IMR-90 (cell line): Measurements from ENCODE around the gene RBM15B. TPM values are rescaled to one million over a fixed set of nuclear protein-coding genes. Genes with fewer than 3 reads are reported as not detected.

Experiments
- ATAC-seq: fragments of 200-7000 bp; cut with Tn5 transposase; 2 replicates; pipeline ENCODE4 v1.9.1; 2020; ENCODE audit warnings: low read depth, mild to moderate bottlenecking, moderate library complexity
- BruUV-seq: library from RNA; stranded (reverse); fragments of 400-500 nt; replicated peaks from 2 replicates; lab custom pipeline; 2021; lab: Mats Ljungman, UMichigan
- CTCF ChIA-PET: fragments of 300-600 bp; formaldehyde crosslinking; extraction: SDS; loops from one replicate; lab custom pipeline; 2021; ENCODE audit warnings: antibody characterized with exemption; lab: Yijun Ruan, JAX
- POLR2A ChIA-PET: fragments of 300-600 bp; sonication (Branson Sonifier 250); formaldehyde crosslinking; loops from one replicate; lab custom pipeline; 2022; ENCODE audit warnings: antibody characterized with exemption; ENCODE audit not compliant: unreplicated experiment; lab: Charles Lee
- DNase-seq: peaks from one replicate; pipeline ENCODE4 v3.0.0; 2013
- H2AFZ ChIP-seq: replicated peaks from 2 replicates; pipeline ENCODE3; 2013; ENCODE audit warnings: low read length, mild to moderate bottlenecking; ENCODE audit not compliant: poor library complexity
- H2AK5ac ChIP-seq: 2 replicates; pipeline ENCODE4 v1.6.1; 2013; ENCODE audit warnings: low read depth, low read length, inconsistent platforms
- H2AK9ac ChIP-seq: replicated peaks from 2 replicates; pipeline ENCODE3; 2013; ENCODE audit warnings: mild to moderate bottlenecking, low read depth, low read length, moderate library complexity; ENCODE audit not compliant: poor library complexity
- H2BK120ac ChIP-seq: 2 replicates; pipeline ENCODE4 v1.6.1; 2013; ENCODE audit warnings: low read depth, low read length, inconsistent platforms
- H2BK15ac ChIP-seq: 3 replicates; pipeline ENCODE4 v1.6.1; 2013; ENCODE audit warnings: low read depth, low read length, inconsistent platforms
- H2BK20ac ChIP-seq: 2 replicates; pipeline ENCODE4 v1.6.1; 2013; ENCODE audit warnings: low read depth, mild to moderate bottlenecking, inconsistent platforms, low read length, moderate library complexity
- H2BK5ac ChIP-seq: 2 replicates; pipeline ENCODE4 v1.6.1; 2013; ENCODE audit warnings: mild to moderate bottlenecking, low read depth, low read length, inconsistent platforms; ENCODE audit not compliant: poor library complexity, severe bottlenecking
- H3K14ac ChIP-seq: replicated peaks from 2 replicates; pipeline ENCODE4 v1.6.1; 2013; ENCODE audit warnings: low read depth, low read length, inconsistent platforms
- H3K18ac ChIP-seq: 2 replicates; pipeline ENCODE4 v1.6.1; 2013; ENCODE audit warnings: low read depth, low read length, control low read depth
- H3K23ac ChIP-seq: 2 replicates; pipeline ENCODE4 v1.6.1; 2013; ENCODE audit warnings: low read depth, low read length, inconsistent platforms
- H3K27ac ChIP-seq: 2 replicates; pipeline ENCODE4 v1.5.1; 2013; ENCODE audit warnings: mild to moderate bottlenecking, control low read depth, low read length; ENCODE audit not compliant: insufficient read depth
- H3K27me3 ChIP-seq: 2 replicates; pipeline ENCODE4 v1.6.1; 2013; ENCODE audit warnings: low read length; ENCODE audit not compliant: control insufficient read depth, insufficient read depth
- H3K36me3 ChIP-seq: 2 replicates; pipeline ENCODE4 v1.6.1; 2013; ENCODE audit warnings: low read length, mixed read lengths; ENCODE audit not compliant: control insufficient read depth, insufficient read depth
- H3K4ac ChIP-seq: 2 replicates; pipeline ENCODE4 v1.6.1; 2013; ENCODE audit warnings: low read depth, low read length, inconsistent platforms
- H3K4me1 ChIP-seq: 2 replicates; pipeline ENCODE4 v1.6.1; 2013; ENCODE audit warnings: low read length, mixed read lengths; ENCODE audit not compliant: control insufficient read depth, insufficient read depth
- H3K4me2 ChIP-seq: 2 replicates; pipeline ENCODE4 v1.6.1; 2013; ENCODE audit warnings: low read depth, mild to moderate bottlenecking, control low read depth, low read length, moderate library complexity
- H3K4me3 ChIP-seq: 2 replicates; pipeline ENCODE4 v1.5.1; 2013; ENCODE audit warnings: low read depth, mild to moderate bottlenecking, control low read depth, low read length, moderate library complexity; ENCODE audit not compliant: insufficient read depth
- H3K56ac ChIP-seq: 2 replicates; pipeline ENCODE4 v1.6.1; 2013; ENCODE audit warnings: low read length, inconsistent platforms; ENCODE audit not compliant: insufficient read depth; ENCODE audit errors: extremely low read depth
- H3K79me1 ChIP-seq, 2 experiments: 2 replicates each; pipeline ENCODE4 v1.6.1; 2013; ENCODE audit warnings: low read length in 2 of 2, inconsistent platforms in 1 of 2, low read depth in 1 of 2
- H3K9ac ChIP-seq: 2 replicates; pipeline ENCODE4 v1.6.1; 2013; ENCODE audit warnings: low read depth, low read length, control low read depth
- H3K9me1 ChIP-seq: 2 replicates; pipeline ENCODE4 v1.6.1; 2013; ENCODE audit warnings: low read length, inconsistent platforms; ENCODE audit not compliant: insufficient read depth
- H3K9me3 ChIP-seq: 2 replicates; pipeline ENCODE4 v1.6.1; 2013; ENCODE audit warnings: low read length; ENCODE audit not compliant: control insufficient read depth, insufficient read depth
- H4K20me1 ChIP-seq: 2 replicates; pipeline ENCODE4 v1.6.1; 2013; ENCODE audit warnings: low read length, inconsistent platforms; ENCODE audit not compliant: insufficient read depth
- H4K5ac ChIP-seq: 2 replicates; pipeline ENCODE4 v1.6.1; 2013; ENCODE audit warnings: mild to moderate bottlenecking, low read depth, low read length, control low read depth
- H4K8ac ChIP-seq, 2 experiments: 2 replicates each; pipeline ENCODE4 v1.6.1; 2013; ENCODE audit warnings: low read depth in 2 of 2, low read length in 2 of 2, control low read depth in 1 of 2, inconsistent platforms in 1 of 2
- H4K91ac ChIP-seq: 2 replicates; pipeline ENCODE4 v1.6.1; 2013; ENCODE audit warnings: low read depth, low read length, inconsistent platforms; ENCODE audit not compliant: insufficient read depth
- BHLHE40 ChIP-seq: fragments of 150-350 bp; IDR thresholded peaks from 2 replicates; pipeline ENCODE4 v1.6.1; 2016; ENCODE audit warnings: mild to moderate bottlenecking, low read depth, low read length
- CHD1 ChIP-seq: IDR thresholded peaks from 2 replicates; pipeline ENCODE4 v1.6.1; 2012; ENCODE audit warnings: low read depth, low read length, improper control_type of control experiment
- RCOR1 ChIP-seq: IDR thresholded peaks from 2 replicates; pipeline ENCODE4 v1.6.1; 2012; ENCODE audit warnings: mild to moderate bottlenecking, low read length, improper control_type of control experiment; ENCODE audit not compliant: insufficient replicate concordance
- USF2 ChIP-seq: fragments of 150-350 bp; IDR thresholded peaks from 2 replicates; pipeline ENCODE4 v1.6.1; 2017; ENCODE audit warnings: mild to moderate bottlenecking, antibody characterized with exemption, low read length, low read depth
- WGBS, 2 experiments: methylation state at CpG; one replicate each; pipeline versions ENCODE4 v1.1.5 to v1.1.7; 2013; ENCODE audit warnings: missing lambda C conversion rate in 2 of 2; ENCODE audit not compliant: insufficient read length in 1 of 2; ENCODE audit errors: extremely low coverage in 2 of 2; 5-methylcytosine and 5-hydroxymethylcytosine counted together
- dilution Hi-C: fragments of 300-500 bp; cut with HindIII; formaldehyde crosslinking; loops from one replicate; pipeline ENCODE4 v1.14.3; 2018; ENCODE audit warnings: low sequenced_read_pairs; ENCODE audit not compliant: unreplicated experiment
- in situ Hi-C: fragments of 300-500 bp; cut with MboI; formaldehyde crosslinking; loops from 3 replicates; pipeline ENCODE4 v1.14.3; 2019; ENCODE audit warnings: low sequenced_read_pairs, inconsistent platforms, mixed read lengths
- intact Hi-C: fragments of 100-400 bp; cut with micrococcal nuclease; formaldehyde crosslinking; loops from 2 replicates; pipeline ENCODE4 v1.10.0; 2022
- polyA plus RNA-seq, 3 experiments: library from polyadenylated mRNA; depleted of rRNA; stranded (reverse); fragments of >200 nt; gene quantifications; 2 replicates each; pipeline ENCODE4 v1.2.3, GENCODE V29; 2012; ENCODE audit warnings: low replicate concordance in 1 of 3
- total RNA-seq: library from RNA; depleted of rRNA; stranded (reverse); fragments of >200 nt; gene quantifications from 2 replicates; pipeline ENCODE4 v1.2.3, GENCODE V29; 2012

RBM15B gene
- total and polyA plus RNA-seq, 2 of the 4 experiments (the other 2 are of a cell fraction): 16.2 to 17.4 TPM

GRCh38 chr3:51396401-51396800 is 5.3 kb downstream of the RBM15B start:
- Histone ChIP-seq H2BK120ac (no peak overlapping the region), H3K56ac (no peak overlapping the region), H3K4me1 (peaks cover 24% of the 10 kb centered on the region), H3K23ac (no peak overlapping the region), H3K4me3 (no peak overlapping the region), H3K4me2 (no peak overlapping the region), H2AFZ (no peak overlapping the region), H3K14ac (no peak overlapping the region), H3K27me3 (no peaks in the 10 kb centered on the region), H3K9me1 (peaks cover 19% of the 10 kb centered on the region), H3K9me3 (no peaks in the 10 kb centered on the region), H2BK20ac (no peak overlapping the region), H2AK9ac (peak overlapping the region; percentile 5), H2AK5ac (0 out of 2 replicates have a peak overlapping the region, but pooled peaks have one; percentile 9), H4K91ac (no peak overlapping the region), H2BK5ac (no peak overlapping the region), H4K8ac (no peak overlapping the region), H3K27ac (no peak overlapping the region), H3K18ac (no peak overlapping the region), H3K36me3 (peaks cover 56% of the 10 kb centered on the region), H4K5ac (no peak overlapping the region), H3K4ac (no peak overlapping the region), H3K79me1 (peaks cover 14 to 53% of the 10 kb centered on the region in 2 experiments; a peak in 3 of 4 replicates), H4K20me1 (peaks cover 47% of the 10 kb centered on the region), H2BK15ac (no peak overlapping the region), H3K9ac (no peak overlapping the region)
- DNase-seq (no peak), ATAC-seq (no peak)
- WGBS, 2 experiments: no CpG with 5 or more reads among the region's 1 CpG
- dilution Hi-C loops: no loop called here
- POLR2A ChIA-PET: no interaction called here
- CTCF ChIA-PET: no interaction called here
- intact Hi-C loops: no loop called here
- BruUV-seq: no TSS peak
- in situ Hi-C loops: loop anchor here (25.0 kb wide), 2 partner anchors 541 to 1059 kb away; partner anchors contain the start of genes PARP3, RASSF1, RRP9 and TUSC2
- TF ChIP-seq BHLHE40 (no peak), RCOR1 (no peak), CHD1 (no peak), USF2 (no peak)
